Globus pallidus (tissue), 1 donor: ENCODE results near the gene ZNF574.

Source experiments
- DNase-seq: peaks from one replicate; pipeline ENCODE4 v3.0.0-alpha.2; 2015; ENCODE audit warnings: low spot score

The ZNF574 gene

GRCh38 chr19:42054205-42054604 is 21.8 kb upstream of the ZNF574 start:
- DNase-seq: no peak

GRCh38 chr19:42057846-42058245 is 18.1 kb upstream of the ZNF574 start:
- no peak for DNase-seq

GRCh38 chr19:42059196-42059595 is 16.8 kb upstream of the ZNF574 start:
- DNase-seq: no peak

GRCh38 chr19:42060117-42060516 is 15.8 kb upstream of the ZNF574 start:
- DNase-seq: no peak

- no peak for DNase-seq
Observed at GRCh38 chr19:42062381-42062780, 13.6 kb upstream of the ZNF574 start.

- no peak for DNase-seq
Observed at GRCh38 chr19:42064432-42064831, 11.5 kb upstream of the ZNF574 start.

GRCh38 chr19:42065051-42065450 is 10.9 kb upstream of the ZNF574 start:
- no peak for DNase-seq

- DNase-seq: no peak
Observed at GRCh38 chr19:42065511-42065910, 10.5 kb upstream of the ZNF574 start.

- no peak for DNase-seq
Observed at GRCh38 chr19:42066075-42066754, 9.8 kb upstream of the ZNF574 start.

- DNase-seq: no peak
Observed at GRCh38 chr19:42067315-42067888, 8.6 kb upstream of the ZNF574 start.

GRCh38 chr19:42068361-42068755 is 7.6 kb upstream of the ZNF574 start:
- DNase-seq: no peak

- no peak for DNase-seq
Observed at GRCh38 chr19:42068756-42069571, 7.0 kb upstream of the ZNF574 start.

- DNase-seq: no peak
Observed at GRCh38 chr19:42069619-42070351, 6.2 kb upstream of the ZNF574 start, which contains the start of gene GRIK5. Gene GRIK5, minus strand, starts transcription at chr19:42070206. Its CDS starts 4,436 bp downstream, at chr19:42065770.

GRCh38 chr19:42071247-42071646 is 4.7 kb upstream of the ZNF574 start:
- no peak for DNase-seq

GRCh38 chr19:42074513-42075363 is 1.2 kb upstream of the ZNF574 start:
- DNase-seq: no peak

- no peak for DNase-seq
Observed at GRCh38 chr19:42075364-42075615, 676 bp upstream of the ZNF574 start.

- no peak for DNase-seq
Observed at GRCh38 chr19:42076380-42076944, 496 bp downstream of the ZNF574 start.

- DNase-seq: no peak
Observed at GRCh38 chr19:42078058-42078457, 2.1 kb downstream of the ZNF574 start.

GRCh38 chr19:42078538-42079275 is 2.7 kb downstream of the ZNF574 start:
- DNase-seq: no peak

GRCh38 chr19:42079276-42079669 is 3.3 kb downstream of the ZNF574 start:
- no peak for DNase-seq
